ENCODE measurements around the gene DIPK1A.

GRCh38 chr1:92989253-92989652 lies 28.0 kb upstream of the DIPK1A start:
- TF ChIP-seq EZH2 (IDR thresholded peaks at IDR 0.05; ENCODE audit: insufficient read depth, poor library complexity, severe bottlenecking) (no peak), EZH2phosphoT487 (IDR thresholded peaks at IDR 0.05; ENCODE audit: insufficient read depth, low read depth) (no peak)
